GM18868 (cell line): ENCODE measurements around the gene ZNF550.
"Not testable (repeated sequence)": the region's sequence is repeated elsewhere in the genome, so short reads cannot be mapped to it uniquely, and the experiment has no call there.

Experiments
- ATAC-seq: cut with Tn5 transposase; IDR thresholded peaks from one replicate; pipeline ENCODE4 v1.9.1; 2021; ENCODE audit warnings: mild to moderate bottlenecking, moderate library complexity; ENCODE audit not compliant: unreplicated experiment

Gene ZNF550

DNA sequence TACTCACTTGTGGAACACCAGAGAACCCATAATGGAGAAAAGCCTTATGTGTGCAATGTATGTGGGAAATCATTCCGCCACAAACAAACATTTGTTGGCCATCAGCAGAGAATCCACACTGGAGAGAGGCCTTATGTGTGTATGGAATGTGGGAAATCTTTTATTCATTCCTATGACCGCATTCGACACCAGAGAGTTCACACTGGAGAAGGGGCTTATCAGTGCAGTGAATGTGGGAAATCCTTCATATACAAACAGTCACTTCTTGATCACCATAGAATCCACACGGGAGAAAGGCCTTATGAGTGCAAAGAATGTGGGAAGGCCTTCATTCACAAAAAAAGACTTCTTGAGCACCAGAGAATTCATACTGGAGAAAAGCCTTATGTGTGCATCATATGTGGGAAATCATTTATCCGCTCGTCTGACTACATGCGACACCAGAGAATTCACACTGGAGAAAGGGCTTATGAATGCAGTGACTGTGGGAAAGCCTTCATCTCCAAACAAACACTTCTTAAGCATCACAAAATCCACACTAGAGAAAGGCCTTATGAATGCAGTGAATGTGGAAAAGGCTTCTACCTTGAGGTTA lies 21.6 kb downstream of the ZNF550 start:
- ATAC-seq, result no peak

DNA sequence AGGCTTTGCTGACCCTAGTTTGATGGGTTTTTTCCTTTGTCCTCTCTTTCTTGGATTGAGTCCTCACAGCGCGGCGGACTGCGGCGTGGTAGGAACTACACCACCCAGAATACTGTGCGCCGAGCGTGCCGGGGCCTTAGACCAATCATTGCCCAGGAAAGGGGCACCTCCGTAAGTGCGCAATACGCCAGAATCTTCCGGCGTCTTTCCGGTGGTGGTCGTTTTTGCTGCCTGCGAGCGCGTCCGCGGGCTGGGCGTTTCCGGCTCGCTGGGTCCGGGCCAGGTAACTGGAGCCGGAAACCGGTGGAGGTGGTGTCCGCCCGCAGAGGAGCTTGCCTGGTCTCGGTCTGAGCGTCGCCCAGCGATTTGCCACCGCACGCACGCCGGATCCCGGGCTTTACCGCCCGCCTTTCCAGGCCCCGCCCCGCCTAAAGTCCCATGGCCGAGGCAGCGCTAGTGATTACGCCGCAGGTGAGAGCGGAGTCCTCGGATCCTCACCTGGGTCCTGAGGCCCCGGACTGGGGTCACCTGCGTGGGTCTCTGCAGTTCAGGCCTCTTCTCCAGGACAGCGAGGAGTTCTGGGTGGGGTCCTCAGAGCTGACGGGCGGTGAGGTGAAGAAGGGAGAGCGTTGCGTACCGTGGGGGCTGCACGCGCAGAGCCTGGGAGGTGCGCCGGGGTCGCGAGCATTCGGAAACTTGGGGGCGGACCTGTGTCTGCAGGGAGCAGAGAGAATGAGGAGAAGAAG lies 32.4 kb downstream of the ZNF550 start, which contains the start of gene ZNF549:
ZNF549 (plus strand) TSS at position 221 of the 746 bp plus-strand sequence; CDS start at position 439, 218 bp downstream.
- ATAC-seq, result peak; percentile 98

DNA sequence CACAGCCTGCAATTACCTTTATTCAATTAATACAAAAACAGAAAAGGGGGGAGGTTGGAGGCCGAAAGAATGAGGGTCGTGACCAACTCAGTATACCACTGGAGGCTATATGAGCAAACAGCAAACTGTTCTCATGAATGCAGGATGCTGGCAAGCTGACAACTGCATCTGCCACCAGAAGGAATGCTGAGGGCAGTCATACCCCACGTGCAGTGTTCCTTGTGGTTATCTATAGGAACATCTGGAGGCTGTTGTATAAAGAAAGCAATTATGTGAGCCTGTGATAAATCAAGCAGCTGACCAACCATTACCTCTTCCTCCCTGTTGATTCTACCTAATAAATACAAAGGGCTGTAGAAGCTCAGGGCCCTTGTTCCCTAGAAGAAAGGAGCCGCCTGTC lies 41.6 kb downstream of the ZNF550 start:
- not testable (repeated sequence) for ATAC-seq

DNA sequence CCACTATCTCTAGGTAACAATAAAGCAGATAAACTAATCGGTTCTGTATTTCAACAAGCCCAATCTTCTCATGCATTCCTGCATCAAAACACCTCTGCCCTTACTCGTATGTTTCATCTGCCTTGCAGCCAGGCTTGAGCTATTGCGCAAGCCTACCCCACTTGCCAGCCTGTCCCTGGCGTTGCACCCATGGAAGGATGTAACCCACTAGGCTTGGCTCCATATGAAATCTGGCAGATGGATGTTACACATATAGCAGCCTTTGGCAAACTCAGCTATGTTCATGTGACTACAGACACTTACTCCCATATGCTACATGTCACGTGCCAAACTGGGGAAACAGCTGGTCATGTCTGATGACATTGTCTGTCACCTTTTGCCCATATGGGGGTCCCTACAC lies 44.4 kb downstream of the ZNF550 start:
- ATAC-seq, result no peak

DNA sequence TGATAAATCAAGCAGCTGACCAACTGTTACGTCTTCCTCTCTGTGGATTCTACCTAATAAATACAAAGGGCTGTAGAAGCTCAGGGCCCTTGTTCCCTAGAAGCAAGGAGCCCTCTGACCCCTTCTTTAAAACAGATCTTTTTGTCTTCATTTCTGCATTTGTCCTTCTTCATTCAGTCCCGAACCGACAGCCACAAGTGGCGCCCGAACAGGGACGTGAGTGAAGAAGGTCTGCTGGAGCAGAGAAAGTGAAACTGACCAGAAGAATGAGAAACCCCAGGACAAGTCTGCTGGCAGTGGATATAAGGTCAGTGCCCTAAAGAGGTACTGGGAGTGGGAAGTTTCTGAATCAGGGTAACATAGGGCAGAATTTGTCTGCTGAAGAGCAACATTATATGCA lies 46.8 kb downstream of the ZNF550 start:
- ATAC-seq, result no peak

DNA sequence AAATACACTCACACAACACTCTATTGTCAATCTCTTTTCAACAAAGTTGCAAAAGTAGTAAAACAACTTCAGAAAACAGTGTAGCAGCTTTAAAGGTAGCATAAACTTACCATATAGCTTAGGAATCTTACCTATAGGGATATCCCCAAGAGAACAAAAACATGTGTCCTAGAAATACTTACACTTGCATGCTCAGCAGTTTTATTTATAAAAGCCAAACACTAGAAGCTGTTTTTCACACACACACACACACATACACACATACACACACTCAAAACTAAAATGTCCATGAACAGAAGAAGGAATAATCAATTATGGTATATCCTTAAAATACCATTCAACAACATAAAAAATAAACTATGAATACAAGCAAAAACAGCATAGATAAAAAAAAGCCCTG lies 48.2 kb downstream of the ZNF550 start:
- ATAC-seq, result no peak

DNA sequence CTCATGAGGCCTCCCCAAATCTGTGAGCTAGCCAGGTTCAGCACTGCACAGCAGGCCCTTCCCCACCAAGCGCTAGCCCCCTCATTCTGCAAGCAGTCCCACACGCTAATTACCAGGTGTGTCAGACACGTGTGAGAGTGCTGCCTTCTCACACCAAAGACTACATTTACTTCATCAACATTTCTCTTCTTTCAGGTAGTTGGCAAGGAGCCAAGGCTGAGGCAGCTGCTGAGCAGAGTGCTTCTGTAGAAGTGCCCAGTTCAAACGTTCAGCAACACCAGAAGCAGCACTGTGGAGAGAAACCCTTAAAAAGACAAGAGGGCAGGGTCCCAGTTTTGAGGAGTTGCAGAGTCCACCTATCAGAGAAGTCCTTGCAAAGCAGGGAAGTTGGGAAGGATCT lies 53.5 kb downstream of the ZNF550 start:
- ATAC-seq, result no peak

DNA sequence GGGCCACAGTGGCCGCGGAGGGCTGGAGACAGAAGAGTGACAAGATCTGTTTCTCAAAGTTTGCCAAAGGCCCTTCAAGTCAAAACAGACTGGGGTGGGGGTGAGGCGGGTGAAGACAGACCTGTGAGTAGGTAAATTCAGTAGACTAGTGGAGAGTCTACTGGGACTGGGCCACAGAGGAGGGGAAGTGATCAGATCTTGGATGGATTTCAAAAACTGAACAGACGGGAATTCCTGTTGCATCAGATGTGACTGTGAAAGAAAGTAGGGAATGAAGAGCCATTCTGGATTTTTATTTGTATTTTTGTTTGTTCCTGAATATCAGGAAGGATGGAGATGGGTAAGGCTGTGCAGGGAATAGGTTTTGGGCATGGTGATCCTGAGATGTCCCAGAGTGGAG lies 59.3 kb downstream of the ZNF550 start:
- not testable (repeated sequence) for ATAC-seq

DNA sequence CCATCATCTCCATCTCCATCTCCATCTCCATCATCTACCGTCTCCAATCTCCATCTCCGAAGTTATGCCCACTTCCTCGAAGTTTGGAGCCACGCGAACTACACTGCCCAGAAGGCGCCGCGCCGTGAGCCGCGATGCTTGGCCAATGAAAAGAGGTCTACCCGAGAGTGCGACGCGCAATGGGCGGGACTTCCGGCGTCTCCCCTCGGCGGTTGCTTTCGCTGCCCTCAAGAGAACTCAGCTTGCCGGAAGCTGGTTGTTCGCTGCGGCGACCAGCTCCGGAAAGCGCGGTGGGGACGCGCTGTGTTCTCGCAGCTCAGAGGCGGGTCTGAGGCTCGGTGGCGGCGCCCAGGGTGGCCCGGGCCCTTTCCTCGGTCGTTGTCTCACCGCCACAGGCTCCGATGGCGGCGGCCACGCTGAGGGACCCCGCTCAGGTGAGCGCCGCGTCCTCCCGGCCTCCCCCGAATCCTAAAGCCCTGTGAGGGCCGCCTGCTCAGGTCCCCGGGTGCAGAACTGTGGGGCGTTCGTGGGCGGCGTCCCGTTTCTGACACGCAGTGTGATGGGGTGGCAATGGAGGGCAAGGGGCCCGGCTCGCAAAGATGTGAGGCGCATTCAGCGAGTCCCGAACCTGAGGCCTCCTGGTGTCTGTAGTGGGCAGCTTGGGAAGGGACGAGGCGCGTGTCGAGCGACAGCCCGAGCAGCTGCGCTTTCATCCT lies 59.8 kb downstream of the ZNF550 start, which contains the start of gene ZNF773:
ZNF773 (plus strand) TSS at position 259 of the 716 bp plus-strand sequence; CDS start at position 402, 143 bp downstream.
- peak; percentile 98 for ATAC-seq

DNA sequence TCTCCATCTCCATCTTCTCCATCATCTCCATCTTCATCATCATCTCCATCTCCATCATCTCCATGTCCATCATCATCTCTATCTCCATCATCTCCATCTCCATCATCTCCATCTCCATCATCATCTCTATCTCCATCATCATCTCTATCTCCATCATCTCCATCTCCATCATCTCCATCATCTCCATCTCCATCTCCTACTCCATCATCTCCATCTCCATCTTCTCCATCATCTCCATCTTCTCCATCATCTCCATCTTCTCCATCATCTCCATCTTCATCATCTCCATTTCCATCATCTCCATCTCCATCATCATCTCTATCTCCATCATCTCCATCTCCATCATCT lies 60.4 kb downstream of the ZNF550 start:
- ATAC-seq, result not testable (repeated sequence)

DNA sequence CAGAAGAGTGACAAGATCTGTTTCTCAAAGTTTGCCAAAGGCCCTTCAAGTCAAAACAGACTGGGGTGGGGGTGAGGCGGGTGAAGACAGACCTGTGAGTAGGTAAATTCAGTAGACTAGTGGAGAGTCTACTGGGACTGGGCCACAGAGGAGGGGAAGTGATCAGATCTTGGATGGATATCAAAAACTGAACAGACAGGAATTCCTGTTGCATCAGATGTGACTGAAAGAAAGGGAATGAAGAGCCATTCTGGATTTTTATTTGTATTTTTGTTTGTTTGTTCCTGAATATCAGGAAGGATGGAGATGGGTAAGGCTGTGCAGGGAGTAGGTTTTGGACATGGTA lies 71.4 kb downstream of the ZNF550 start:
- not testable (repeated sequence) for ATAC-seq

DNA sequence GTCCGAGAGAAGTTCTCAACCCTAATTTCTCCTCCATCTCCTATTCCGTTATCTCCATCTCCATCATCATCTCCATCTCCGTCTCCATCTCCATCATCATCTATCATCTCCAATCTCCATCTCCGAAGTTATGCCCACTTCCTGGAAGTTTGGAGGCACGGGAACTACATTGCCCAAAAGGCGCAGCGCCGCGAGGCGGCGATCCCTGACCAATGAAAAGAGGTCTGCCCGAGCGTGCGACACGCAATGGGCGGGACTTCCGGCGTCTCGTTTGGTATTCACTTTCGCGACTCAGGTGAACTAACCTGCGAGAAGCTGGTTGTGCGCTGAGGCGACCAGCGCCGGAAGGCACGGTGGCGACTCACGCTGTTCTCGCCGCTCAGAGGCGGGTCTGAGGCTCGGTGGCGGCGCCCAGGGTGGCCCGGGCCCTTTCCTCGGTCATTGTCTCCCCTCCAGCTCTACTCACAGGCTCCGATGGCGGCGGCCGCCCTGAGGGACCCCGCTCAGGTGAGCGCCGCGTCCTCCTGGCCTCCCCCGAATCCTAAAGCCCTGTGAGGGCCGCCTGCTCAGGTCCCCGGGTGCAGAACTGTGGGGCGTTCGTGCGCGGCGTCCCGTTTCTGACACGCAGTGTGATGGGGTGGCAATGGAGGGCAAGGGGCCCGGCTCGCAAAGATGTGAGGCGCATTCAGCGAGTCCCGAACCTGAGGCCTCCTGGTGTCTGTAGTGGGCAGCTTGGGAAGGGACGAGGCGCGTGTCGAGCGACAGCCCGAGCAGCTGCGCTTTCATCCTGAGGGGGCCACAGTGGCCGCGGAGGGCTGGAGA lies 72.0 kb downstream of the ZNF550 start, which contains the start of gene ZNF419:
ZNF419 (plus strand) TSS at position 274 of the 822 bp plus-strand sequence; CDS start at position 475, 201 bp downstream.
- ATAC-seq, result peak; percentile 95
